ELF-1 (cell line): ENCODE data around the gene HYAL2.

ENCODE experiments used
- DNase-seq: peaks from one replicate; pipeline ENCODE4 v3.0.0-alpha.2; 2016; ENCODE audit warnings: low read depth, low spot score

Gene HYAL2

DNA sequence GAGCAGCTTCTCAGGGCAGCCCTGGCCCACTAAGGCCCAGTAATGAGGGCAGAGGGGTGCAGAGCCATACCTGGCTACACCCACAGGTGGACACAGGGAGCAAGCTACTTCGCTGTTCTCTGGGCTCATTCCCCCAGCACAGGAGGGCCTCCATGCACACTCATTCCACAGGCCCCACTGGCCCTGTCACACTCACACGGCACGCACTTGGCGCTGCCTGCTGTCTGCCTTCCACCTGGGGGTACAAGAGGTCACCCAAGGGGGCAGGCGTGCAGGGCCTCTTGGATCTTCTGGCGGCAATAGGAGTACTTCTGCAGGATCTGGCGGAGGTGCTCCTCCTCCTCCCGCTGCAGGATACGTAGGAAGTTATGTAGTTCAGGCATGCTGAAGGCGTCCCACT, 7.8 kb upstream of the HYAL2 start:
- no peak for DNase-seq

DNA sequence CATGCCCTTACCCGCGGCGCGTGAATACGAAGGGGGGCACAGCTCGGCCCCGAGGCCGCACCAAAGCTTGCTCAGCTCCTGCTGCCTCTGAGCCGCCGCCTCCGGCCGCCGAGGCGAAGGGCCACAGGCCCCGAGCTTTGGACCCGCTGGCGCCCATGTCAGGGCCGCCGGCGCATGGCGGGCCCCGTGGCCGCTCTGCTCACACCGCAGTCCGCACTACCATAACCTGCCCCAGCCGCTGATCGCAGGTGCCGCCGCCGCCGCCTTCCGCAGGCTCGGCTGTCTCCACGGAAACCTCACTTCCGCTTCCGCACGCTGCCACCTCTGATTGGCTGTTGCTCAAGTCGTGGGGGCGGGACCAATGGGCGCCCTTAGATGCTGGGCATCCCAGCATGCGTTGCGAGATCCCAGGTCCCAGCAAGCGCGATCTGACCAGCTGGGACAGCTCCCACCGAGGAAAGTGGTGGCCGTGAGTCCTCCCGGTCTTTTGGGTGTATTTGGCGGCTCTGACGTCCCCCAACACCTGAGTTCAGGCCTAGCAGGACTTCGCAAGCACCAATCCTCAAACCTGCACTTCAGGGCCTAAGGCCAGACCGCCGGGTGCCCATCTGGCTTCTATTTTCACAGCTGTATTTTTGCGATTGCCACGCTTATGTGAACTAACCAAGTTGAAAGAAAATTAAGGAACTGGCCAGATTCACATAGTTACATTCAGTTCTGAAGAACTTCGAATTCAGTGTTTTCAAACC, 5.6 kb upstream of the HYAL2 start, which contains the start of gene TUSC2:
TSS of gene TUSC2 (minus strand) at position 281 of the 749 bp plus-strand sequence. CDS start at position 157, 124 bp downstream.
- peak; percentile 97 for DNase-seq

DNA sequence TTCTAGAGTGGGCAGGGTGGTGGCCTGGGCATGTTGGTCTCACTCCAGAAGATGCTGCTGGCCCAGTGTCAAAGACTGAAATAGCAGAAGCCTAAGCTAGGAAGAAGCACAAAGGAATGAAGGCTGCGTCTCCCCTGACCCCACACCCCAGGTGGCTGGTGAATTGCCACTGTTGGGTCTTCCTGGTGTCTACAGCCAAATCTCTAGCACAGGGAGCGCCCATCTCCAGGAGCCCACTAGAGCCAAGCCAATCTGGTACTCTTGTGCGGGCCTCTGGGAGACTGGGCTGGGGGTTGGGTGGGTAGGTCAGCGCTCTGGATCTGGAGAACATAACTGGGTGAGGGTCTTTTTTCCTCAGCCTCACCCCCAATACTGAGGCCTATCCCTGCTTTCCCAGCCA, 4.6 kb upstream of the HYAL2 start:
- DNase-seq, result no peak

DNA sequence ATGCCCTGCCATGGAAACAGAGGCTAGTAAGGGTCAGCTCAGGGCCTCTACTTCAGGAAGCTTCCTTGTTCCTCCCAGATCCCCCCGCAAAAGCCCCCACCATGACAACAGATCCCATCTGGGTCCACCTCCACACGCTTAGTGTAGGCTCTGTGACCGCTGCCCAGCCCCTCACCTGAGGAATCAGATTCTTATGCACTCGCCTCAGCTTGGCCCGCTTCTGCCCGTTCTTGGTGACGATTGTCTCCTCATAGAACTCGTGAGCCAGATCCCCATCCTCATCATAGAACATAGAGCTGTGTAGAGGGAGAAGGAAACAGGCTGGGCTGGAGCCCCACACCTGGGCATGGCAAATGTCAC, 3.6 kb upstream of the HYAL2 start:
- no peak for DNase-seq

DNA sequence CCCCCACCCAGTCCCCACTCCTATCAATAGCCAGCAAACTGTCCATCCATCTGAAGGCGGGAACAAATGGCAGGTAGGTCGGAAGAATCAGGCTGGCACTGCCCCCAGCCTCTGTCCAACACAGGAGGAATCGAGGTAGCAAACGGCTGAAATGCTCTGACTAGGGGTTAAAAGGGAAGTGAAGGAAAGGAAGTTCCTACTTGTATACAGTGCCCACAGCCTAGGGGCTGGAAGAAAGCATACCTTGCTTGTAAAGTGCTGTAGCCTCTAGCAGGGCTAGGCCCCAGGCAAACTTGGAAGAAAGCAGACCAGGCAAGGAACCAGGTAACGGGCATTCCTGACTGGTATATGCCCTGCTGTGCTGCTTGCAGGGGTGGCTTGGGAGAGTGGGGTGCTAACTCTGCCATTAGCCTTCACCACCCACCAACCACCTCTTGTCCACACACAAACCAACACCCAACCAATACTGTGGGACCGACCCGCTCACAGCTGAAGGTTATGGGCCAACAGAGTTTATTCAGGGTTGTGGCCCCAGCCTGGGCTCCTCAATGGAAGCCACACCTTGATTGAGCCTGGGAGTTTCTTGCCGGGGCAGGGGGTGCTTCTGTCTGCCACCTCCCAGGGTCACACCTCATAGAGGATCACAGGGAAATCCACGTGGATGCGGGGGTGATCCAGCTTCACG, 3.1 kb upstream of the HYAL2 start:
- DNase-seq, result no peak

DNA sequence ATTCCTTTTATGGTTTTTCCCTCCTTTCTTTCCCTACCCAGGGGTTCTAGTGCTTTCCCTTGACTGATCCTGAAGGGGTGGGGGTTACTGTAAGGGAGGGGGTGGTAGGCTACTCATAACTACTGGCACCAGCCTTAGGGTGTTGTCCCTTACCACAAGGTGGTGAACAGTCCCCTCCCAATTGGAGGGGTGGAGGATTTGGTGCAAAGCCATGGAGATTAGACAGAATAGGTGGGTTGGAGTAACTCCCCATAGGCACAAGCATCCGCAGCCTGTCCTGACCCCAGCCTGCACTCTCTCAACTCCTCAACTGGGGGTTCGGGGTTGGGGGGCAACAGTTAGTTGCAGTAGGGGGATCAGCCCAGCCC, 2.6 kb upstream of the HYAL2 start:
- no peak for DNase-seq

DNA sequence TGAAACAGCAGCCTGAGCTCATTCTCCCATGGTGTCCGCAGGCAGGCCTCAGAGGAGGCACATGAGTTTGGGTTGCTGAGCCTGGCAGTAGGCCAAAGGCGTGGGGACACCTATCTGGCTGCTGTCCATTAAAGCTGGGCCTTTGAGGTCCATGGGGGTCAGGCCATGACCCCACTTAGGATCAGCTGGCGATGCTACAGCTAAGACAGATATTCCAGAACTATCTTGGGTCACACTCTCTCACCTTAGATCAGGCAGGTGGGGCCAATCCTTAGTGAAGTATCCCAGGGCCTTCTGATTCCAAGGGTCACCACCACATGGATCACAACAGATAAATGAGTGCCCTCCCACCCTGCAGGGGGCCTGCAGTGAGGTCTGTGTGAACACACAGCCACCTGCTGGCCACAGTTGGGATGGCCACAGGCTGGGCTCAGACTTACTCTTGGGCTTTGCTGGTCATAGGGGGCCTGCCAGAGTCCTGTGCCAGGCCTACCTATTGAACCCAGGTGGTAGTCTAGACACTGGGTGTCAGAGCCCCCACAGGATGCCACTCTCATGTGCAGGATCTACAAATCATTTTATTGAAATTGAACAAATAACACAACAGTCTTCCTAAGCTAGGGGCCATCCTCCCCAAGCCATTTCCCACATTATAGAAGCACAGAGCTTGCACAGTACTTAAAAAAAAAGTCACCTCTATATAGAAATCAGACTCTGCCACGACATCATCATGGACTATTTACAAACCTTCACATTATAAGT, 2.0 kb upstream of the HYAL2 start:
- peak; percentile 87 for DNase-seq

DNA sequence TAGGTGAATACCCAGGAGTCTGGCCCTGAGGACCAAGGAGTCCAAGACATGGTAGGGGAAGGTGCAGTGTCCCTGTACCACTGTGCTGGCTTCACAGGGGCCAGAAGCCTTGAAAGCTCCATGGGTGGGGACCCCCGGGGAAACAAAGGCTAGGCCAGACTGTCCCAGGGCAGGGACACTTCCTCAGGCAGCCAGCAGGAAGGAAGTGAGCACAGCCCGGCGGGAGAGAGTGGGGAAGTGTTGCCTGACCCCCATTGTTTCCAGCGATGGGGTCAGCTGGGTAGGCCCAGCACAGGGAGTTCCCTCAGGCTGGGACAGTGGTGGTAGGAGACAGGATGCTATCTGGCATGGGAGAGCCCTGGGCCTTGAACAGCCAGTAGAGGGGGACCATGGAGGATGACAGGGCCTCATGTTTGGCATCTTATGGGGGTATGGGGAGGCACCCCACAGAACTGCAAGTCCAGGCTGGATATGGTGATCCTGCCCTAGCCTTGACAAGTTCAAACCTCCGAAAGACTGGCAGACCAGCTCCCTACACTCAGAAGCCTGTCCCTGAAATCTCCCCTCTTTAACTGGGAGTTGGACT, 1.2 kb upstream of the HYAL2 start:
- no peak for DNase-seq

DNA sequence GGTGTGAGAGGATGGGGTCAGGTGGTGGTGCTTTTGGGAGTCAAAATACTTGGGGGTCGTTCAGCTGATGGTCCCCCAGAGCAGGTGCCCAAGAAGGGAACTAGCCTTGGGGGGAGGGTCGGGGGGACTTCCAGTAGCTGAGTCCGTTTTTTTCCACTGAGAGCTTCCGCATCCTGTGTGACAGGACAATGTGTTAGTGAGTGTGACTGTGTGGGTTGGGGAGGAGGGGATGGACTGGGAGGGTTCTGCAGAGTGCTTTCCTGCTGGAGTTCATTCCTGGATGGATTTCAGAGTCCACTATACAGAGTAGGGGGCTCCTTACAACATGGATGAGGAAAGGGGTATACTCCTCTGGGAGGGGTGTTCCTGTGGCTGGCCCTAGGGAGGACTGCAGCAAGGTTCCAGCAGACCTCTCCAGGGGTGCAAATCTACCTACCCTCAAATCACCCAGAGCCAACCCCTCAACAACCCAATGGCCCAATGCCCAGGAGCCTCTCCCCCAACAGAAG, 601 bp upstream of the HYAL2 start:
- DNase-seq, result no peak

DNA sequence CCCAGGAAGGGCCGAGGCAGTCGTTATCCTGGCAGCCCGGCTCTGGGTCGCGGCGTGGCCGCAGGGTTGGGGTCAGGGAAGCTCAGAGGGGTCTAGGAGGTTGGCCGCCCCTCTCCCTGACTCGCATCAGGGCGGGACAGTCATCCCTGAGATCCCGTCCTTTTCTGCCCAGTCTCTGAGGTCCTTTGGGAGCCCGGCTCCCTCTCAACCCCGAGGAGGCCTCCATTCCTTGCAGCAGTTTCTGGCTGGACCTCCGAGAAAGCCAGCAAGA, 495 bp downstream of the HYAL2 start:
- DNase-seq, result no peak

DNA sequence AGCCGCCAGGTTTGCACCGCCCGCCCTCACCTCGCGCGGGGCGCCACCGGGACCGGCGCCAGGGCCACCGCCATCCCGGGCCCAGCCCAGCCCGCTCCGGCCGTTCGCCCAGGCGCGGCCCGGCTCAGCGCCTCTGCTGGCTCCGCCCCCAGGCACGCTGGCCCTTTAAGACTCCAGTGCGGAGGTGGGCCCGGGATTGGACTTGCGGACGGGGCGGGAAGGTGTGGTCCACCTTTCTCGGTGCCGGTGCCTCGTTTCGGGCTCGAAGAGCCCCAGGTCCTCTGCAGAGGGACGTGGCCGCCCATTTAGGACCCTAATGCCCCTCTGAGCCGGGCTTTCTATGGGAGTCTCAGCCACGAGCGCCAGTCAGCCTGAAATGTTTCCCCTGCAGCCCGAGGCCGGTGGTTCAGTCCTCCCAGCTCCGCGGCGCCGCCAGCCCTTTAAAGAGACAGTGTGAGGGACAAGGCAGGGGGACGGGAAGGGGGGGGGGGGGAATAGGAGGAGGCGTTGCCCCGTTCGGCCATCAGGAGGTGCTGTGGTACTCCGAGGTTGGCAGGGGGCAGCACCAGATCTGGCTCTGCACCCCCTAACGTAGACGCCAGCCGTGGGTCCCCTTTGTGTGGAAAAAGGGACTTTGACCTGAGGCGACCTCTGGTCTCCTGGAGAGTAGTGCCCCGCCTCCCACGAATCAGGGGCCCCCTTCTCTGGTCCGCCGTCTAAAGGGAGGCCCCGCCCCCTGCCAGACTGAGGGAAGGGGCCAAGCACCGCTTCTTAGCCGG, 1.0 kb downstream of the HYAL2 start:
- peak; percentile 95 for DNase-seq

DNA sequence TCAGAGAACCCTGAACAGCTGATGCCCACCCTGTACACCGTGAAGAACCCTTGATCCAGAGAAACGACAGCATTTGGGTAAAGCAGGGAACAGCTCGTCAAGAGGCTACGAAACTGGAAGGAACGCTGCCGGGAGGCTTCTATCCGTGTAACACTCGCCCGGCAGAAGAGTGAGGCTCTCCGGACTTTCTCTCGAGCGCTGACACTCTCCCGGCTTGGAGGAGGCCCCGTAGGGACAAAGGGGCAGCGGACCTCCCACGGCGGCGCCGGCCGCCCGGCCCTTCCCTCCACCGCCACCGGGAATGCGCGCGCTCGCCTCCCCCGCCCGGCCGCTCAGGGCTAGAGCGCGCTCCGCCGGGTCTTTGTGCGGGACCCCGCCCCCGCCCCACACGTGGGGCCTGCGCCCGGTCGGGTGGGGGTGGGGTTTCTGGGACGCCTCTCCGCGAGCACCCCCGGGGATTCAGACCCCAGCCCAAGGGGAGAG, 1.7 kb downstream of the HYAL2 start:
- DNase-seq, result peak; percentile 83

DNA sequence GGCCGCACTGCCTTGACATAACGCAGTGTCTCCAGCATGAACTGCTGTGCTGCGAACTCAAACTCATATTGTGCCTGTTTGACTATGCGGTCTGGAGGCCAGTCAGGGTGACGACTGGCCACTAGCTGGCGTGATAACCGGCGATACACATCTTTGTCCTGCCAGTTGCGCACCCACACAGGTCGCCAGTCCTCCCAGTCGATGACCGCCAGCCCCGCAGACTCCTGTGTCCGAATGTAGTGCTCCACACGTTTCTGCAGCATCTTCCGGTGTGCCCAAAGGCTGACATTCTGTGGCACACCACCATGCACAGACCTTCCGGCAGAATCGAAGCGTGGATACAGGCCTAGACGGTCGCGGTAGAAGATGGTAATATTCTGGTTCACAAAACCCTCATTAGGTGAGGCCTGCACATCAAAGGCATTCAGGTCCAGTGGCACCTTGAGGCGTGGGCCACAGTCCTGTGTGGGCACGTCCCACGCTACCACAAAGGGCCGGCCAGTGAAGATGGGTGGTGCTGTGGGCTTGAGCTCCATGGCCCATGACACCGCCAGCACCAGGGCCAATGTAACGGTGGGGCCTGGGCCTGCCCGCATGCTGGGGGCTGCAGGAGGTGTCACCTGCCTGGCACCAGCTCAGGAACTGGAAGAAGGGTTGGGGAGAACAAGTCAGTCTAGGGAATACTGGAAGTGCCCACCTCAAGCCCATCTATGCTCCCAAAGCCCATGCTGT, 2.5 kb downstream of the HYAL2 start:
- no peak for DNase-seq

DNA sequence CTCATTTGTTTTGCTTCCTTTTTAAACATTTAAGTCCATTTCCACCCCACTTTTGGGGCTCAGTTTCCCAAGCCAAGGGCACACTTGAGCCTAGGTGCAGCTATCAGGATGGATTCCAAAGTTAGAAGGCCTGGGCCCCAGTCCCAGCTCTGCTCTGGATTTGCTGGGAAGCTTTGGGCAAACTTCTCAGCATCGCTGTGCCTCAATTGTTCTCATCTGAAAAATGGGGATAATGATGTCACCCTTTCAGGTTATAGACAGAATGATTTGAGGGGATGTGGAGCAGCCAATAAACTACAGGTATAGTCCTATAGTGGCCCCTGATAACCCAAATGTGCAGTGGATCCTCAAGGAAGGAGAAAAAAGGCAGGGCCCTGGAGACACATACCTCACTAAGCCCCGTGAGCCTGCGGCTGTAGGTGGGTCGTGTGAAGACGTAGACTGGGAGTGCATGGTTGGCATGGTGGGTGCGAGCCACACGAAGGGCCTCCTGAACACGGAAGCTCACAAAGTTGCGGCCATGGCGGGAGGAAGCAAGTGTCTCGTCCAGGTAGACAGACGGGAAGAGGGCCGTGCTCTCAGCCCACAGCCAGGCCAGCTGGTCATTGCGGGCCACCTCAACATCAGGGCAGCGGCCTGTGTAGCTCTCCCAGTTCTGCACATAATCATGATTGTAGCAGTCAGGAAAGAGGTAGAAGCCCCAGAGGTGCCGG, 3.2 kb downstream of the HYAL2 start:
- DNase-seq, result no peak

DNA sequence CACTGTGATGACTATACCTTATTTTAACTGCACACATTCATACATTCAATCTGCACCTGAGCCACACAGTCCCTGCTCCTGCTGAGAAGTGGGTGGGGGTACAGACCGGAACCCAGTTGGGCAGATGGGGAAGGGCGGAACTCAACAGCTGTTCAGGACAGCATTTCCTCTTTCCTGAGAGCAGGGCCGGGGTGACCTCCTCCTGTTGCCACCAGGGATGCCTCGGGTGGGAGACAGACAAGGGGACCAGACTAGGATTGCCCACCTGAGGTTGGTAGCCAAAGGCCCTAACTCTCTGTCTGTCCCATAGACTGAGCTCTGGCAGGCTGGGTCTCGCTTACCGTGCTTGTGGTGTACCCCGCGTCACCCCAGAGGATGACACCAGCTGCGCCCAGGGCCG, 3.9 kb downstream of the HYAL2 start:
- no peak for DNase-seq

DNA sequence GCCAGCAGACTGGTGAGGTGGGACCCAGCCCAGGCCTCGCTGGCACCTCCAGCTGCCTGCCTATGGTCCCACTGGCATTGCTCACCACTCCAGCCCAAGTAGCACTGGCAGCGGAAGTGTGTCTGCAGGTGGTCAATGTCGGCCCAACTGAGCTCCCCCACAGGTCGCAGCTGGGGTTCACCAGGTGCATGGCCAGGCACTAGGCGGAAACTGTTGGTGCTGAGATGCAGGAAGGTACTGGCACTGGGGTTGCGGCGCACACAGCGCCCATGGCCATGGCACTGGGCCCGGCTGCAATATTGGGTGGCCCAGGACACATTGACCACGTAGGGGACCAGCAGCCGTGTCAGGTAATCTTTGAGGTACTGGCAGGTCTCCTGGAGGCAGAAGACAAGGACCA, 4.4 kb downstream of the HYAL2 start:
- no peak for DNase-seq

DNA sequence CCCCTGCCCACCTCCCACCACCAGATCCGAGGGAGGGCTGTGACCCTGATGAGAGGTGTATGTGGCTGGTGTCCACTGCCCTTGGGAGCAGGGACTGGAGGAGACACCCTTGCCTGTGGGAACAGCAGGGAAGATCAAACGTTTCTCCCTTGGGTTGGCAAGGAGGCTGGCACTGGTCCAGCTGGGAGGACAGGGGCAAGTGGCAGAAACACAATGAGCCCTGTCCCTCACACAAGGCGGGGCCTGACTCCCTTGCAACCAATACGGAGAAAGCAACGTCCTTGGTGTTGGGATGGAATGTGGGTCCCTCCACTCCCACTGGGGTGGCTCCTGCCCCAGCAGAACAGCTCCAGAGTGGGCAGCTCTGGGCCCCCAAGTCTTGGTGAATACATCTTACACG, 5.2 kb downstream of the HYAL2 start:
- no peak for DNase-seq

DNA sequence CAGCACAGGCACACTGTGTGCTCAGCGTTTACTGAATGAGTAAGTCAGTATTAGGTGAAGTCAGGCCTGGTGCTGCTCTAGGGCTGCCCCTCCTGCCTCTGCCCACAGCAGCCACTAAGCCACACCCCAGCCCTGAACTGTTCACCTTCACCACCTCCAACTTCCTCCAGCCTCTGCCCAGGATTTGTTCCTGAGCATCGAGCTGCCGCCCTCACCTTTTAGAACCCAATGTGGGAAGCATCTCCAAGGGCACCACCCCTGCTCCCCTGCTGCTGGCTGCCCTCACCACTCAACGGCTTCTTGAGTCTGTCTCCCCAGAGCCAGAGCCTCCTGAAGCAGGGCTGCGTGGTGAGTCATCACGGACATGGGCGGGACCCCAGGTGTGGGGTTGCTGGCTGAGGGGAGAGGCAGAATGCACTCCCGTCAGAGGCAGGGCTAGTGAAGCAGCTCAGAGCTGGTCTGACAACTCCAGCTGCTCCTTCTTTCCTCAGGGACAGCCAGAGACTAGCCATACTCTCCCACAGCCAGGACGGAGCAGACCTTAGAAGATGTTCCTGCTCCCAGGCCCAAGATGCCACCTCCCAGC, 5.8 kb downstream of the HYAL2 start:
- peak; percentile 78 for DNase-seq

DNA sequence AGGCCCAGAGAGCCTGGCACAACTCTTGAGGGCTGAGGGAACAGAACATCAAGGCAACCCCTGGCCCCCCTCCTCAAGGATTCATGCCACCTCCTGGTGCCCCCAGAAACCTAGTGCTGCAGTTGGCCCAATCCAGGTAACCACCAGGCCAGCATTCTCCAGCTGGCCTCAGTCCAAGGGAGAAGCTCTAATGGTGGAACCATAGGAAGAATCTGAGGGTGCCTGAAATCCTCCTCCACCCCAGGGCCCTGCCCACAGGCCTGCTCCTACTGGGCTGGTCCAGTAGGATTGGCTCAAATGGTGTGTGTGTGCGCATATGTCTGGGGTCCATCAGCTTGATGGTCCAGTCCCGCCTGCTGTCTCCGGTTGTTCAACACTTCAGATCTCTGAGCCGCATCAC, 7.7 kb downstream of the HYAL2 start:
- no peak for DNase-seq

DNA sequence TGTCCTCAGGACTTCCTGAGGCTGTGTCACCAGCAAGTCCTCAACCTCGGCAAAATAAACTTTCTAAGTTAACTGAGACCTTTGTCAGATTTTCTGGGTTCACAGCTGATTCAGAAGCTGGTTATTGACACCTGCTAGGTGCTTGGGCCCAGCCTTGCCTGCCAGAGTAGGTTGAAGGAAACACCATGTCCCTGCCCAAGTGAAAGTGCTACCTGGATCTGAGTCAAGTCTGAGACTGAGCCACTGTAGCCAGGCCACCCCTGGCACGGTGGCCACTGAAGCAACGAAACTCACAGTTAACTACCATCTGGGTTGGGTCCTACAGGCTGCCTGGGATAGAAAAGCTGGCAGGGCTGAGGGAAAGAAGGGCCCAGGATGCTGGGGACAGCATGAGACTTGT, 8.2 kb downstream of the HYAL2 start:
- no peak for DNase-seq
